ENCODE results near the gene SMPD3. TPM values are rescaled to one million over a fixed set of nuclear protein-coding genes. Genes with fewer than 3 reads are reported as not detected.

Gene SMPD3
- total and polyA plus RNA-seq, 2 experiments from 2014 or later = 5.7 to 6.3 TPM

DNA sequence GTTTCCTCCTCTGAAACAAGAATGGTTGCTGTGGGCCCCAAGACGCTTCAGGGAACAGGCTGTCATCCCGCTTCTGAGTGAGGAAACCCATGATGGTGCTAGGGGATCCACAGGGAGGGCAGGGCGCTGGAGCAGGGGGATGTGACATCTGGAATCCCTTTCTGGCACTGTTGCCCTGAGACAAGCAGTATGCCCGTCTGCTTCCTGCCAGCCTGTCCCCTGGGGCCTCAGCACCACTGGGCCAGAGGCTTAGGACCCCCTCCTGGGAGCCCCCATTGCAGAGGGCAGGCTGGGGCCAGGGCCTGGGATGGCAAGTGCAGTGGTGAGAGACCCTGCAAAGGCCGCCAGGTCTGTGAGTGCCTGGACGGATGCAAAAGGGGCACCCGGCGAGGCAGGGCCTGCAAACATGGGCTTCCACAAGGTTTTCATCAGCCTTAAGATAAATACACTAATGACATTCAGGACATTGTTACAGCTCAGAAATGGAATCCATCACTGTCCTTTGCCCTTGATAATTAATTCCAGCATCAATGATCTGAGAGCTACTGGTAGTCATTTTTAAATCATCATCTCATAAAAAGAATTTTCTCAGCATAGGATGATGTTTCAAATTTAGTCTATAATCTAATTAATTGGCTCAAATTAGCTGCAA is 85.9 kb downstream of the SMPD3 start:
- Histone ChIP-seq H3K4me2 (no peak overlapping the region), H4K20me1 (ENCODE audit: insufficient read depth, poor library complexity, severe bottlenecking) (no peaks in the 10 kb centered on the region), H3K27ac (no peak overlapping the region), H3K36me3 (replicated peaks; ENCODE audit: insufficient read depth, low read depth) (no peaks in the 10 kb centered on the region), H2AFZ (no peak overlapping the region), H3K4me1 (ENCODE audit: insufficient read depth) (peaks cover 10% of the 10 kb centered on the region), H3K4me3 (no peak overlapping the region), H3K9me2 (replicated peaks; ENCODE audit: insufficient read depth) (no peaks in the 10 kb centered on the region), H3K79me2 (no peaks in the 10 kb centered on the region), H3K9me3 (ENCODE audit: low read depth) (no peaks in the 10 kb centered on the region), H3K27me3 (no peaks in the 10 kb centered on the region)
- TF ChIP-seq EZH2 (IDR thresholded peaks at IDR 0.05; ENCODE audit: borderline replicate concordance) (no peak), EZH2phosphoT487 (IDR thresholded peaks at IDR 0.05; ENCODE audit: low read depth, severe bottlenecking, unreplicated experiment) (no peak)
- TF ChIP-seq, protein P1, sequence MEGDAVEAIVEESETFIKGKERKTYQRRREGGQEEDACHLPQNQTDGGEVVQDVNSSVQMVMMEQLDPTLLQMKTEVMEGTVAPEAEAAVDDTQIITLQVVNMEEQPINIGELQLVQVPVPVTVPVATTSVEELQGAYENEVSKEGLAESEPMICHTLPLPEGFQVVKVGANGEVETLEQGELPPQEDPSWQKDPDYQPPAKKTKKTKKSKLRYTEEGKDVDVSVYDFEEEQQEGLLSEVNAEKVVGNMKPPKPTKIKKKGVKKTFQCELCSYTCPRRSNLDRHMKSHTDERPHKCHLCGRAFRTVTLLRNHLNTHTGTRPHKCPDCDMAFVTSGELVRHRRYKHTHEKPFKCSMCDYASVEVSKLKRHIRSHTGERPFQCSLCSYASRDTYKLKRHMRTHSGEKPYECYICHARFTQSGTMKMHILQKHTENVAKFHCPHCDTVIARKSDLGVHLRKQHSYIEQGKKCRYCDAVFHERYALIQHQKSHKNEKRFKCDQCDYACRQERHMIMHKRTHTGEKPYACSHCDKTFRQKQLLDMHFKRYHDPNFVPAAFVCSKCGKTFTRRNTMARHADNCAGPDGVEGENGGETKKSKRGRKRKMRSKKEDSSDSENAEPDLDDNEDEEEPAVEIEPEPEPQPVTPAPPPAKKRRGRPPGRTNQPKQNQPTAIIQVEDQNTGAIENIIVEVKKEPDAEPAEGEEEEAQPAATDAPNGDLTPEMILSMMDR (IDR thresholded peaks at IDR 0.05; ENCODE audit: poor library complexity) = no peak
- no peak for DNase-seq (ENCODE audit: low spot score)
- 73% methylated on average over 8 of the region's 8 CpGs for WGBS (ENCODE audit: low lambda C conversion rate, missing lambda C conversion rate)

DNA sequence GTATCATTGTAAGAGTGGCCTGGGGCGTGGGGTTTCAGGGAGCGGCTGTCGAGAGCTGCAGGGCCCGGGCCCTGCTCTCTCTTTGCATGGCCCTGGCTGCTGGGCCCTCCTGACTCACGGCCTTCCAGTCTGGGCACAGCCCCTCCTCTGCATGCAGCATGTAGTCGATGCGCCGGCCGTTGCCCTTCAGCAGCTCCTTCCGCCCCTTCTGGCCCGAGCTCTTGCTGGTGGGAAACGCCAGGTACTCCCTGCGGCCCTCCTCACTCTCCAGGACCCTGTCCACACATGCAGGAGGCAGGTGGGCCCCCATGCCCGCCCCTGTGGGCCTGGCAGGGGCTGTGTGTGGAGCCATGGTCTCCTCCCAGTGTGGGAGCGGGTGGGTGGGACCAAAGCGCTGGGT is 86.8 kb downstream of the SMPD3 start:
- Histone ChIP-seq H3K27ac (no peak overlapping the region), H3K4me2 (no peak overlapping the region), H3K36me3 (replicated peaks; ENCODE audit: insufficient read depth, low read depth) (no peaks in the 10 kb centered on the region), H3K4me1 (ENCODE audit: insufficient read depth) (peaks cover 10% of the 10 kb centered on the region), H3K4me3 (no peak overlapping the region), H4K20me1 (ENCODE audit: insufficient read depth, poor library complexity, severe bottlenecking) (no peaks in the 10 kb centered on the region), H3K9me3 (ENCODE audit: low read depth) (no peaks in the 10 kb centered on the region), H3K9me2 (replicated peaks; ENCODE audit: insufficient read depth) (no peaks in the 10 kb centered on the region), H3K27me3 (no peaks in the 10 kb centered on the region), H2AFZ (no peak overlapping the region), H3K79me2 (no peaks in the 10 kb centered on the region)
- WGBS (ENCODE audit: low lambda C conversion rate, missing lambda C conversion rate) = 90% methylated on average over 16 of the region's 16 CpGs
- no peak for DNase-seq (ENCODE audit: low spot score)
- TF ChIP-seq EZH2 (IDR thresholded peaks at IDR 0.05; ENCODE audit: borderline replicate concordance) (no peak), EZH2phosphoT487 (IDR thresholded peaks at IDR 0.05; ENCODE audit: low read depth, severe bottlenecking, unreplicated experiment) (no peak)
- TF ChIP-seq, protein P1 (IDR thresholded peaks at IDR 0.05; ENCODE audit: poor library complexity) = no peak

DNA sequence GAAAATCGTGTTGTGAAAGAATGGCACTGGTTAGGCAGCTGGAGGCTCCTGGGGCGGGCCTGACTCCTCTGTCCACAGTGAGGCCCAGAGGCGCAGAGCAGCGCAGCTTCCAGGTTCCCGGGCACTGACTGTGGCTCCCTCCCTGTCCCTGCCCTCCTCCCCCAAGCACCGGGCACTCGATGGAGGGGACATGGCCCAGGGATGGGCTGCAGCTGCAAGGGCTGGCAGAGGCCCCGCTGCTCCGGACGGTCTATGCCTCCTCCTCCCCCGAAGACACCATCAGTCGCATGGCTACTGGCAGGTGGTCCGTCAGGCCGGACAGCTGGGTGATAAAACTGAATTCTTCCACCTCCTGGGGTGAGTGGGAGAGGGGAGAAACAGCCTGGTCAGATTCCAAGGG is 87.4 kb downstream of the SMPD3 start:
- Histone ChIP-seq H2AFZ (no peak overlapping the region), H3K4me2 (no peak overlapping the region), H3K9me2 (replicated peaks; ENCODE audit: insufficient read depth) (no peaks in the 10 kb centered on the region), H3K4me1 (ENCODE audit: insufficient read depth) (peaks cover 10% of the 10 kb centered on the region), H3K27ac (no peak overlapping the region), H3K27me3 (no peaks in the 10 kb centered on the region), H3K9me3 (ENCODE audit: low read depth) (no peaks in the 10 kb centered on the region), H3K79me2 (no peaks in the 10 kb centered on the region), H4K20me1 (ENCODE audit: insufficient read depth, poor library complexity, severe bottlenecking) (no peaks in the 10 kb centered on the region), H3K36me3 (replicated peaks; ENCODE audit: insufficient read depth, low read depth) (no peaks in the 10 kb centered on the region), H3K4me3 (no peak overlapping the region)
- no peak for DNase-seq (ENCODE audit: low spot score)
- TF ChIP-seq EZH2phosphoT487 (IDR thresholded peaks at IDR 0.05; ENCODE audit: low read depth, severe bottlenecking, unreplicated experiment) (no peak), EZH2 (IDR thresholded peaks at IDR 0.05; ENCODE audit: borderline replicate concordance) (no peak)
- TF ChIP-seq, protein P1 (IDR thresholded peaks at IDR 0.05; ENCODE audit: poor library complexity) = no peak
- WGBS (ENCODE audit: low lambda C conversion rate, missing lambda C conversion rate) = 92% methylated on average over 14 of the region's 14 CpGs
